Endodermal cell (in vitro differentiated cells): ENCODE data around the gene TPX2. TPM values are rescaled to one million over a fixed set of nuclear protein-coding genes. Genes with fewer than 3 reads are reported as not detected.

ENCODE experiments used
- DNase-seq: peaks from one replicate; pipeline ENCODE4 v3.0.0-alpha.2; 2017
- H3K27ac ChIP-seq: 2 replicates; pipeline ENCODE4 v1.5.1; 2013; ENCODE audit warnings: mild to moderate bottlenecking, low read depth, low read length, moderate library complexity
- H3K27me3 ChIP-seq: 2 replicates; pipeline ENCODE4 v1.6.1; 2013; ENCODE audit warnings: mild to moderate bottlenecking, low read length, moderate library complexity; ENCODE audit not compliant: insufficient read depth, control insufficient read depth, poor library complexity, severe bottlenecking
- H3K36me3 ChIP-seq: 2 replicates; pipeline ENCODE4 v1.7.0; 2013; ENCODE audit warnings: mild to moderate bottlenecking, low read length, moderate library complexity; ENCODE audit not compliant: control insufficient read depth, insufficient read depth
- H3K4me1 ChIP-seq: one replicate; pipeline ENCODE4 v1.7.0; 2013; ENCODE audit warnings: low read length; ENCODE audit not compliant: control insufficient read depth, insufficient read depth
- H3K4me3 ChIP-seq: 2 replicates; pipeline ENCODE4 v1.5.1; 2013; ENCODE audit warnings: mild to moderate bottlenecking, low read length, moderate library complexity
- H3K9ac ChIP-seq: 2 replicates; pipeline ENCODE4 v1.6.1; 2013; ENCODE audit warnings: mild to moderate bottlenecking, low read length, moderate library complexity; ENCODE audit not compliant: poor library complexity, severe bottlenecking; ENCODE audit errors: extremely low read depth
- H3K9me3 ChIP-seq: 2 replicates; pipeline ENCODE4 v1.6.1; 2013; ENCODE audit warnings: mild to moderate bottlenecking, low read length, moderate library complexity; ENCODE audit not compliant: control insufficient read depth
- H3K27ac Mint-ChIP-seq: 2 replicates; pipeline ENCODE4 v1.8.0; 2020; ENCODE audit warnings: mixed read lengths
- H3K27me3 Mint-ChIP-seq: 2 replicates; pipeline ENCODE4 v1.8.0; 2021; ENCODE audit warnings: mild to moderate bottlenecking, mixed read lengths; ENCODE audit not compliant: insufficient read depth
- H3K36me3 Mint-ChIP-seq: 2 replicates; pipeline ENCODE4 v1.8.0; 2020; ENCODE audit warnings: low read depth, mixed read lengths
- H3K4me1 Mint-ChIP-seq: 2 replicates; pipeline ENCODE4 v1.8.0; 2020; ENCODE audit warnings: mixed read lengths
- H3K4me3 Mint-ChIP-seq: 2 replicates; pipeline ENCODE4 v1.8.0; 2020; ENCODE audit warnings: mild to moderate bottlenecking, moderate library complexity, mixed read lengths
- H3K9me3 Mint-ChIP-seq: 2 replicates; pipeline ENCODE4 v1.8.0; 2020; ENCODE audit warnings: mild to moderate bottlenecking, mixed read lengths
- CTCF ChIP-seq: fragments of 200-600 bp; sonication (generic); conservative IDR thresholded peaks from 2 replicates; pipeline ENCODE4 v1.5.0; 2021; ENCODE audit warnings: antibody characterized with exemption, mild to moderate bottlenecking
- WGBS, 2 experiments: methylation state at CpG; one replicate each; pipeline versions ENCODE4 v1.1.5 to v1.1.7; 2013; ENCODE audit warnings: missing lambda C conversion rate in 2 of 2, mixed read lengths in 1 of 2; ENCODE audit not compliant: insufficient coverage in 1 of 2, insufficient read length in 1 of 2; 5-methylcytosine and 5-hydroxymethylcytosine counted together
- total RNA-seq, 2 donors: library from RNA; stranded (reverse); fragmentation: NEBNext Ultra II Directional in 1 of 2; extraction: Animal tissue kit (Norgen Biotek cat#: 25700) in 1 of 2; gene quantifications; 2 replicates in 1 of 2; 3 replicates in 1 of 2; pipeline ENCODE4 v1.2.1, GENCODE V29; 2021

Gene TPX2
- total RNA-seq, 2 donors from 2014 or later: 108 to 118 TPM

GRCh38 chr20:31785089-31785488 lies 46.0 kb downstream of the TPX2 start:
- H3K27ac ChIP-seq: no peak overlapping the region
- H3K27me3 ChIP-seq: no peaks in the 10 kb centered on the region
- WGBS, 2 experiments: 96% methylated on average over 3 of the region's 3 CpGs
- H3K4me3 ChIP-seq: no peak overlapping the region
- peaks cover 12% of the 10 kb centered on the region for H3K4me1 Mint-ChIP-seq
- H3K4me1 ChIP-seq: no peaks in the 10 kb centered on the region
- H3K27ac Mint-ChIP-seq: no peak overlapping the region
- no peak for DNase-seq
- no peak for TF ChIP-seq CTCF
- peaks cover 63% of the 10 kb centered on the region for H3K36me3 Mint-ChIP-seq
- H3K27me3 Mint-ChIP-seq: no peaks in the 10 kb centered on the region
- H3K9me3 Mint-ChIP-seq: no peaks in the 10 kb centered on the region
- H3K4me3 Mint-ChIP-seq: no peak overlapping the region
- H3K36me3 ChIP-seq: peaks cover 88% of the 10 kb centered on the region
- no peaks in the 10 kb centered on the region for H3K9me3 ChIP-seq
- H3K9ac ChIP-seq: no peak overlapping the region

- H3K4me1 Mint-ChIP-seq: peaks cover 12% of the 10 kb centered on the region
- no peaks in the 10 kb centered on the region for H3K9me3 ChIP-seq
- peaks cover 56% of the 10 kb centered on the region for H3K36me3 Mint-ChIP-seq
- TF ChIP-seq CTCF: peak; percentile 71
- no peak overlapping the region for H3K27ac ChIP-seq
- no peaks in the 10 kb centered on the region for H3K27me3 Mint-ChIP-seq
- peak overlapping the region; percentile 35 for H3K27ac Mint-ChIP-seq
- no peak overlapping the region for H3K4me3 ChIP-seq
- H3K27me3 ChIP-seq: no peaks in the 10 kb centered on the region
- H3K36me3 ChIP-seq: peaks cover 90% of the 10 kb centered on the region
- no peak overlapping the region for H3K4me3 Mint-ChIP-seq
- 80 to 82% methylated on average over 1 to 3 of the region's 3 CpGs for WGBS, 2 experiments
- H3K9me3 Mint-ChIP-seq: no peaks in the 10 kb centered on the region
- no peaks in the 10 kb centered on the region for H3K4me1 ChIP-seq
- no peak overlapping the region for H3K9ac ChIP-seq
- peak; percentile 72 for DNase-seq
These were observed 49.5 kb downstream of the TPX2 start for GRCh38 chr20:31788578-31788977.

GRCh38 chr20:31790401-31790800 lies 51.3 kb downstream of the TPX2 start:
- no peaks in the 10 kb centered on the region for H3K27me3 Mint-ChIP-seq
- H3K27ac Mint-ChIP-seq: no peak overlapping the region
- Histone ChIP-seq H3K4me1 (no peaks in the 10 kb centered on the region), H3K9me3 (no peaks in the 10 kb centered on the region), H3K27ac (no peak overlapping the region), H3K36me3 (peaks cover 85% of the 10 kb centered on the region), H3K4me3 (no peak overlapping the region), H3K9ac (no peak overlapping the region), H3K27me3 (no peaks in the 10 kb centered on the region)
- no peak overlapping the region for H3K4me3 Mint-ChIP-seq
- no peak for TF ChIP-seq CTCF
- no peak for DNase-seq
- peaks cover 6% of the 10 kb centered on the region for H3K4me1 Mint-ChIP-seq
- peaks cover 53% of the 10 kb centered on the region for H3K36me3 Mint-ChIP-seq
- no peaks in the 10 kb centered on the region for H3K9me3 Mint-ChIP-seq
- WGBS, 2 experiments: 96% methylated on average over 3 of the region's 3 CpGs
